Ovary (tissue), 3 donors: ENCODE measurements around the gene TMIGD1.

Experiments
- CTCF ChIP-seq, 3 donors: fragments of 450-650 bp in 2 of 3; fragments of 200-600 bp in 1 of 3; IDR thresholded peaks; one replicate each; pipeline versions ENCODE4 v1.5.1 to v1.8.0; 2016 to 2022; ENCODE audit warnings: antibody characterized with exemption in 3 of 3, mild to moderate bottlenecking in 1 of 3
- EP300 ChIP-seq: sonication (generic); formaldehyde crosslinking; IDR thresholded peaks from one replicate; pipeline ENCODE4 v1.6.1; 2017; ENCODE audit warnings: antibody characterized with exemption
- POLR2A ChIP-seq: fragments of 450-650 bp; IDR thresholded peaks from one replicate; pipeline ENCODE4 v1.6.1; 2017; ENCODE audit warnings: antibody characterized with exemption, mild to moderate bottlenecking, moderate library complexity
- donor health status: DM: no; HTN: no; CAD: no.

DNA sequence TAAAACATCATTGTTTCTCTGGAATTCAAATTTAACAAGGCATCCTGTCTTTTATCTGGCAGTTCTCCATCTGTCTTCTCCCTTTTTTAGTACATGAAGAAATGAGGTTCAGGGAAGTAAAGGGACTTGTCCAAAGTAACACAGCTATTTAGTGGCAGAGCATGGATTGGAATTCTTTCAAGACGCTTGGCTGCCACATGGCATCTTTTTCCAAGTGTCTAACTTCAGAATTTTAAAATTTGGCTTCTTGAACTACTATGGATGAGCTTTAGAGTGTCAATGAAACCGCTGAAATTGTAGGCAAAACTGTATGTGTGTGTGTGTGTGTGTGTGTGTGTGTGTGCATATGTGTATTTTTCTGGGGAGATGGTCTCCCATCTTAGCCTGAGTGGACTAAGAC lies 5.2 kb upstream of the TMIGD1 start:
- TF ChIP-seq CTCF (IDR thresholded peaks at IDR 0.05), result no peak
- TF ChIP-seq POLR2A, result no peak
- TF ChIP-seq EP300, result no peak
